HEK293 (cell line): Measurements from ENCODE around the gene RPS10.

Source experiments
- MYNN ChIP-seq: fragments of 450-650 bp; formaldehyde crosslinking; IDR thresholded peaks from 2 replicates; pipeline ENCODE4 v1.5.1; 2016; ENCODE audit warnings: missing biosample characterization, missing genetic modification characterization, borderline replicate concordance
- ZBTB1 ChIP-seq: fragments of 450-650 bp; formaldehyde crosslinking; IDR thresholded peaks from 2 replicates; pipeline ENCODE4 v1.5.1; 2016; ENCODE audit warnings: missing biosample characterization, missing genetic modification characterization
- ZNF138 ChIP-seq: fragments of 450-650 bp; formaldehyde crosslinking; IDR thresholded peaks from 2 replicates; pipeline ENCODE4 v1.5.1; 2016; ENCODE audit warnings: missing biosample characterization, missing genetic modification characterization, borderline replicate concordance
- ZNF704 ChIP-seq: fragments of 450-650 bp; formaldehyde crosslinking; IDR thresholded peaks from 2 replicates; pipeline ENCODE4 v1.5.1; 2016; ENCODE audit warnings: missing biosample characterization, missing genetic modification characterization
- ZNF791 ChIP-seq: fragments of 450-650 bp; formaldehyde crosslinking; IDR thresholded peaks from 2 replicates; pipeline ENCODE4 v1.5.1; 2016; ENCODE audit warnings: missing biosample characterization, missing genetic modification characterization
- TF ChIP-seq, protein P1 (sequence below): fragments of 450-650 bp; formaldehyde crosslinking; IDR thresholded peaks from 2 replicates; pipeline ENCODE4 v1.5.1; 2016; ENCODE audit warnings: missing biosample characterization, missing genetic modification characterization
- TF ChIP-seq, protein P2 (sequence below): fragments of 450-650 bp; formaldehyde crosslinking; IDR thresholded peaks from 2 replicates; pipeline ENCODE4 v1.5.1; 2016; ENCODE audit warnings: missing biosample characterization, missing genetic modification characterization

- TF ChIP-seq ZNF138 (tag by site-specific recombination): no peak
- no peak for TF ChIP-seq ZNF791 (tag by site-specific recombination)
- TF ChIP-seq, protein P1, sequence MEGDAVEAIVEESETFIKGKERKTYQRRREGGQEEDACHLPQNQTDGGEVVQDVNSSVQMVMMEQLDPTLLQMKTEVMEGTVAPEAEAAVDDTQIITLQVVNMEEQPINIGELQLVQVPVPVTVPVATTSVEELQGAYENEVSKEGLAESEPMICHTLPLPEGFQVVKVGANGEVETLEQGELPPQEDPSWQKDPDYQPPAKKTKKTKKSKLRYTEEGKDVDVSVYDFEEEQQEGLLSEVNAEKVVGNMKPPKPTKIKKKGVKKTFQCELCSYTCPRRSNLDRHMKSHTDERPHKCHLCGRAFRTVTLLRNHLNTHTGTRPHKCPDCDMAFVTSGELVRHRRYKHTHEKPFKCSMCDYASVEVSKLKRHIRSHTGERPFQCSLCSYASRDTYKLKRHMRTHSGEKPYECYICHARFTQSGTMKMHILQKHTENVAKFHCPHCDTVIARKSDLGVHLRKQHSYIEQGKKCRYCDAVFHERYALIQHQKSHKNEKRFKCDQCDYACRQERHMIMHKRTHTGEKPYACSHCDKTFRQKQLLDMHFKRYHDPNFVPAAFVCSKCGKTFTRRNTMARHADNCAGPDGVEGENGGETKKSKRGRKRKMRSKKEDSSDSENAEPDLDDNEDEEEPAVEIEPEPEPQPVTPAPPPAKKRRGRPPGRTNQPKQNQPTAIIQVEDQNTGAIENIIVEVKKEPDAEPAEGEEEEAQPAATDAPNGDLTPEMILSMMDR: no peak
- TF ChIP-seq ZNF704: no peak
- no peak for TF ChIP-seq MYNN (tag by site-specific recombination)
- TF ChIP-seq, protein P2, sequence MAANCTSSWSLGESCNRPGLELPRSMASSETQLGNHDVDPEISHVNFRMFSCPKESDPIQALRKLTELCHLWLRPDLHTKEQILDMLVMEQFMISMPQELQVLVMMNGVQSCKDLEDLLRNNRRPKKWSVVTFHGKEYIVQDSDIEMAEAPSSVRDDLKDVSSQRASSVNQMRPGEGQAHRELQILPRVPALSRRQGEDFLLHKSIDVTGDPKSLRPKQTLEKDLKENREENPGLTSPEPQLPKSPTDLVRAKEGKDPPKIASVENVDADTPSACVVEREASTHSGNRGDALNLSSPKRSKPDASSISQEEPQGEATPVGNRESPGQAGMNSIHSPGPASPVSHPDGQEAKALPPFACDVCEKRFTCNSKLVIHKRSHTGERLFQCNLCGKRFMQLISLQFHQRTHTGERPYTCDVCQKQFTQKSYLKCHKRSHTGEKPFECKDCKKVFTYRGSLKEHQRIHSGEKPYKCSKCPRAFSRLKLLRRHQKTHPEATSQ (tag by site-specific recombination): no peak
- TF ChIP-seq ZBTB1 (tag by site-specific recombination): no peak
Observed at GRCh38 chr6:34374508-34374907, 51.4 kb downstream of the RPS10 start.
